Neural crest cell (in vitro differentiated cells): ENCODE measurements around the gene IRS1. TPM values are rescaled to one million over a fixed set of nuclear protein-coding genes. Genes with fewer than 3 reads are reported as not detected.

Experiments used
- DNase-seq: peaks from one replicate; pipeline ENCODE4 v3.0.0; 2021; ENCODE audit warnings: low read depth, mixed read lengths, low spot score
- H3K27ac Mint-ChIP-seq: one replicate; pipeline ENCODE4 v1.8.0; 2021; ENCODE audit warnings: mild to moderate bottlenecking, mixed read lengths; ENCODE audit not compliant: unreplicated experiment
- H3K27me3 Mint-ChIP-seq: 2 replicates; pipeline ENCODE4 v1.8.0; 2021; ENCODE audit warnings: low read depth, mild to moderate bottlenecking, mixed read lengths
- H3K36me3 Mint-ChIP-seq: 2 replicates; pipeline ENCODE4 v1.8.0; 2021; ENCODE audit warnings: low read depth, mild to moderate bottlenecking, mixed read lengths
- H3K4me1 Mint-ChIP-seq: 2 replicates; pipeline ENCODE4 v1.8.0; 2021; ENCODE audit warnings: mixed read lengths
- H3K4me3 Mint-ChIP-seq: one replicate; pipeline ENCODE4 v1.8.0; 2021; ENCODE audit warnings: mild to moderate bottlenecking, mixed read lengths
- H3K9me3 Mint-ChIP-seq: 2 replicates; pipeline ENCODE4 v1.8.0; 2021; ENCODE audit warnings: mixed read lengths
- total RNA-seq: library from RNA; stranded (reverse); gene quantifications from 2 replicates; pipeline ENCODE4 v1.2.1, GENCODE V29; 2021
- TF ChIP-seq, protein P1 (sequence below): fragments of 200-600 bp; sonication (generic); conservative IDR thresholded peaks from 2 replicates; pipeline ENCODE4 v1.5.0; 2021; ENCODE audit warnings: antibody characterized with exemption, mild to moderate bottlenecking

Gene IRS1
- total RNA-seq, 1 donor from 2014 or later: 15.1 TPM

DNA sequence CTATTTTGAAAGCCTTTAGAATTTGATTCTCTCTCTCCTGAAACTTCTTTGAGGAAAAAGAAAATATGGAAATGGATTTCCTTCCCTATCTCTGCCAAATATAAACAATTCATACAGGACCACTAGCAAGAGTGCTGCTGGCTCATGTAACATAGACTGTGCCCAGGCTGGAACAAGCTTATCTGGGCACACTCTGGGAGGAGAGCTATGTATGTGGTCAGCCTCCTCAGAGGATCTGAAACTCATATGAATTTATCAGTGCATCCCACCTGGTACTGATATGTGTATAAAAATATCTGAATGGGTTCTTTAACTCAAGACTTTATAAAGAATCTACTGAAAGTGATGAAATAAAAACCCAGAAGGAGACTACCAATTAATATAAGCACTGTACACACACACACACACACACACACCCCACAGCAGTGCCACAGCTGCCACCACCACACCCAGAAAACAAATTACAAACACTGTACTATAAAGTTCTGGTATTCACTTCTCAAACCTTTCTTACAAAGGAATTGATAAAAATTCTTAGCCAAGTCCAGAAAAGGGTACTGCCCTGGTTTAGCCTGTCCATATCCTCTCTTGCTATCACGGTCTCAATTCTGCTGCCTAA lies 115.6 kb downstream of the IRS1 start:
- TF ChIP-seq, protein P1, sequence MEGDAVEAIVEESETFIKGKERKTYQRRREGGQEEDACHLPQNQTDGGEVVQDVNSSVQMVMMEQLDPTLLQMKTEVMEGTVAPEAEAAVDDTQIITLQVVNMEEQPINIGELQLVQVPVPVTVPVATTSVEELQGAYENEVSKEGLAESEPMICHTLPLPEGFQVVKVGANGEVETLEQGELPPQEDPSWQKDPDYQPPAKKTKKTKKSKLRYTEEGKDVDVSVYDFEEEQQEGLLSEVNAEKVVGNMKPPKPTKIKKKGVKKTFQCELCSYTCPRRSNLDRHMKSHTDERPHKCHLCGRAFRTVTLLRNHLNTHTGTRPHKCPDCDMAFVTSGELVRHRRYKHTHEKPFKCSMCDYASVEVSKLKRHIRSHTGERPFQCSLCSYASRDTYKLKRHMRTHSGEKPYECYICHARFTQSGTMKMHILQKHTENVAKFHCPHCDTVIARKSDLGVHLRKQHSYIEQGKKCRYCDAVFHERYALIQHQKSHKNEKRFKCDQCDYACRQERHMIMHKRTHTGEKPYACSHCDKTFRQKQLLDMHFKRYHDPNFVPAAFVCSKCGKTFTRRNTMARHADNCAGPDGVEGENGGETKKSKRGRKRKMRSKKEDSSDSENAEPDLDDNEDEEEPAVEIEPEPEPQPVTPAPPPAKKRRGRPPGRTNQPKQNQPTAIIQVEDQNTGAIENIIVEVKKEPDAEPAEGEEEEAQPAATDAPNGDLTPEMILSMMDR: no peak
- Mint-ChIP-seq H3K9me3 (peaks cover 9% of the 10 kb centered on the region), H3K27me3 (no peaks in the 10 kb centered on the region), H3K27ac (no peak overlapping the region), H3K4me1 (no peaks in the 10 kb centered on the region), H3K36me3 (no peaks in the 10 kb centered on the region), H3K4me3 (no peak overlapping the region)
- DNase-seq: no peak

DNA sequence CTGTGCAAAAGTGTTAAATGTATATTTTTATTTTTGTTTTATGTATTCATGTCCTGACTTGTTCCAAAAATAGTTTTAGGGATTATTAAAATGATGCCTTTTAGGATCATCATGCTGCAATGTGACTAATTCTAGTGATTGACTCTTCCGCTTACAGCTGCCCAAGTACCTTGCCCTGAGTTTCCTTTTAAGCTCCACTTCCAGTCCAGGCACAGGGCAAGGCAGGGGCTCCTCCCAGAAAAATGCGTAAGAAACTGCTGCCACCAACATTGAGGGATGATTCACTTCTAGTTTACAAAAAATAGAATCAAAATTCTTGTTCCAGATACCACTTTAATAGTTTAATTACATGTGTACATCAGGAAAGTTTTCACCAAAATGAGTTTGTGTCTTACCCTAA lies 116.4 kb downstream of the IRS1 start:
- H3K27ac Mint-ChIP-seq: no peak overlapping the region
- no peaks in the 10 kb centered on the region for H3K4me1 Mint-ChIP-seq
- DNase-seq: no peak
- no peaks in the 10 kb centered on the region for H3K27me3 Mint-ChIP-seq
- no peak overlapping the region for H3K4me3 Mint-ChIP-seq
- TF ChIP-seq, protein P1: no peak
- no peaks in the 10 kb centered on the region for H3K36me3 Mint-ChIP-seq
- H3K9me3 Mint-ChIP-seq: peaks cover 4% of the 10 kb centered on the region

Other genes starting within 250 kb of the IRS1 start
- 34.3 and 39.7 TPM in 2 replicates for gene RHBDD1, start 36.2 kb upstream of the IRS1 start, total RNA-seq